ENCODE measurements around the gene DXO. TPM values are rescaled to one million over a fixed set of nuclear protein-coding genes. Genes with fewer than 3 reads are reported as not detected.

DXO gene
- total and polyA plus RNA-seq, 2 donors from 2014 or later, result 21.3 to 26.0 TPM

DNA sequence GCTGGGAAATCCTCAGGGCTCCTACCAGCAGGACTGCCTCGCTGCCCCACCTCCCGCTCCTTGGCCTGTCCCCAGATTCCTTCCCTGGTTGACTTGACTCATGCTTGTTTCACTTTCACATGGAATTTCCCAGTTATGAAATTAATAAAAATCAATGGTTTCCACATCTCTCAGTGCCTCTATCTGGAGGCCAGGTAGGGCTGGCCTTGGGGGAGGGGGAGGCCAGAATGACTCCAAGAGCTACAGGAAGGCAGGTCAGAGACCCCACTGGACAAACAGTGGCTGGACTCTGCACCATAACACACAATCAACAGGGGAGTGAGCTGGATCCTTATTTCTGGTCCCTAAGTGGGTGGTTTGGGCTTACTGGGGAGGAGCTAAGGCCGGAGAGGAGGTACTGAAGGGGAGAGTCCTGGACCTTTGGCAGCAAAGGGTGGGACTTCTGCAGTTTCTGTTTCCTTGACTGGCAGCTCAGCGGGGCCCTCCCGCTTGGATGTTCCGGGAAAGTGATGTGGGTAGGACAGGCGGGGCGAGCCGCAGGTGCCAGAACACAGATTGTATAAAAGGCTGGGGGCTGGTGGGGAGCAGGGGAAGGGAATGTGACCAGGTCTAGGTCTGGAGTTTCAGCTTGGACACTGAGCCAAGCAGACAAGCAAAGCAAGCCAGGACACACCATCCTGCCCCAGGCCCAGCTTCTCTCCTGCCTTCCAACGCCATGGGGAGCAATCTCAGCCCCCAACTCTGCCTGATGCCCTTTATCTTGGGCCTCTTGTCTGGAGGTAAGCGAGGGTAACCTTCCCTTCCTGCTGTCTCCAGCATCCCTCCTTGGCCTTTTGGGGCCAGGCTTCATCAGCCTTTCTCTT is 26.2 kb downstream of the DXO start, which contains the start of gene CFB:
TSS of gene CFB (plus strand) at position 589 of the 863 bp plus-strand sequence. CDS start at position 716, 127 bp downstream.
- DNase-seq (peak in 4 of 5 donors; percentile 10 to 94 (median 38)), FAIRE-seq (no peak)
- H3K27me3 ChIP-seq (ENCODE audit: control insufficient read depth, insufficient read depth, low read length), result no peaks in the 10 kb centered on the region
- H3K9ac ChIP-seq (ENCODE audit: low read length in 3 of 3), result peak within 1 kb of the TSS in 1 of 3 donors; percentile 53
- H3K9me3 ChIP-seq (ENCODE audit: control insufficient read depth in 2 of 3, insufficient read depth in 1 of 3, low read length in 3 of 3), result no peaks in the 10 kb centered on the region
- TF ChIP-seq, protein P1, sequence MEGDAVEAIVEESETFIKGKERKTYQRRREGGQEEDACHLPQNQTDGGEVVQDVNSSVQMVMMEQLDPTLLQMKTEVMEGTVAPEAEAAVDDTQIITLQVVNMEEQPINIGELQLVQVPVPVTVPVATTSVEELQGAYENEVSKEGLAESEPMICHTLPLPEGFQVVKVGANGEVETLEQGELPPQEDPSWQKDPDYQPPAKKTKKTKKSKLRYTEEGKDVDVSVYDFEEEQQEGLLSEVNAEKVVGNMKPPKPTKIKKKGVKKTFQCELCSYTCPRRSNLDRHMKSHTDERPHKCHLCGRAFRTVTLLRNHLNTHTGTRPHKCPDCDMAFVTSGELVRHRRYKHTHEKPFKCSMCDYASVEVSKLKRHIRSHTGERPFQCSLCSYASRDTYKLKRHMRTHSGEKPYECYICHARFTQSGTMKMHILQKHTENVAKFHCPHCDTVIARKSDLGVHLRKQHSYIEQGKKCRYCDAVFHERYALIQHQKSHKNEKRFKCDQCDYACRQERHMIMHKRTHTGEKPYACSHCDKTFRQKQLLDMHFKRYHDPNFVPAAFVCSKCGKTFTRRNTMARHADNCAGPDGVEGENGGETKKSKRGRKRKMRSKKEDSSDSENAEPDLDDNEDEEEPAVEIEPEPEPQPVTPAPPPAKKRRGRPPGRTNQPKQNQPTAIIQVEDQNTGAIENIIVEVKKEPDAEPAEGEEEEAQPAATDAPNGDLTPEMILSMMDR (IDR thresholded peaks at IDR 0.05; ENCODE audit: borderline replicate concordance, extremely low read depth, insufficient read depth), result no peak
- H3K4me1 ChIP-seq (ENCODE audit: control insufficient read depth in 2 of 3, insufficient read depth in 2 of 3, low read depth in 1 of 3, low read length in 3 of 3), result peaks cover 0 to 6% (median 0%) of the 10 kb centered on the region in 3 donors
- no peaks in the 10 kb centered on the region for H3K36me3 ChIP-seq (ENCODE audit: control insufficient read depth in 2 of 3, insufficient read depth in 3 of 3, low read length in 3 of 3)
- H3K4me3 ChIP-seq (ENCODE audit: low read length in 3 of 3), result peak within 1 kb of the TSS in 2 of 3 donors; percentile 29 to 47
- H3K27ac ChIP-seq (ENCODE audit: low read depth in 2 of 2, low read length in 2 of 2), result peak within 1 kb of the TSS; percentile 69 to 78
- intact Hi-C loops (cut with DNase I), result no loop called here

DNA sequence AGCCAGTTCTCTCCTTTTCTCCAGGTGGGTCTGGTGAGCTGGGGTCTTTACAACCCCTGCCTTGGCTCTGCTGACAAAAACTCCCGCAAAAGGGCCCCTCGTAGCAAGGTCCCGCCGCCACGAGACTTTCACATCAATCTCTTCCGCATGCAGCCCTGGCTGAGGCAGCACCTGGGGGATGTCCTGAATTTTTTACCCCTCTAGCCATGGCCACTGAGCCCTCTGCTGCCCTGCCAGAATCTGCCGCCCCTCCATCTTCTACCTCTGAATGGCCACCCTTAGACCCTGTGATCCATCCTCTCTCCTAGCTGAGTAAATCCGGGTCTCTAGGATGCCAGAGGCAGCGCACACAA is 26.8 kb downstream of the DXO start:
- TF ChIP-seq, protein P1 (IDR thresholded peaks at IDR 0.05; ENCODE audit: borderline replicate concordance, extremely low read depth, insufficient read depth), result no peak
- H3K27ac ChIP-seq (ENCODE audit: low read depth in 2 of 2, low read length in 2 of 2), result peak overlapping the region; percentile 69 to 78
- no peak for DNase-seq
- no peak for FAIRE-seq
- no peaks in the 10 kb centered on the region for H3K27me3 ChIP-seq (ENCODE audit: control insufficient read depth, insufficient read depth, low read length)
- H3K36me3 ChIP-seq (ENCODE audit: control insufficient read depth in 2 of 3, insufficient read depth in 3 of 3, low read length in 3 of 3), result no peaks in the 10 kb centered on the region
- no peaks in the 10 kb centered on the region for H3K9me3 ChIP-seq (ENCODE audit: control insufficient read depth in 2 of 3, insufficient read depth in 1 of 3, low read length in 3 of 3)
- peak overlapping the region in 1 of 3 donors; percentile 29 for H3K4me3 ChIP-seq (ENCODE audit: low read length in 3 of 3)
- H3K4me1 ChIP-seq (ENCODE audit: control insufficient read depth in 2 of 3, insufficient read depth in 2 of 3, low read depth in 1 of 3, low read length in 3 of 3), result peaks cover 0 to 6% (median 0%) of the 10 kb centered on the region in 3 donors
- peak overlapping the region in 1 of 3 donors; percentile 23 for H3K9ac ChIP-seq (ENCODE audit: low read length in 3 of 3)
- intact Hi-C loops (cut with DNase I), result no loop called here

DNA sequence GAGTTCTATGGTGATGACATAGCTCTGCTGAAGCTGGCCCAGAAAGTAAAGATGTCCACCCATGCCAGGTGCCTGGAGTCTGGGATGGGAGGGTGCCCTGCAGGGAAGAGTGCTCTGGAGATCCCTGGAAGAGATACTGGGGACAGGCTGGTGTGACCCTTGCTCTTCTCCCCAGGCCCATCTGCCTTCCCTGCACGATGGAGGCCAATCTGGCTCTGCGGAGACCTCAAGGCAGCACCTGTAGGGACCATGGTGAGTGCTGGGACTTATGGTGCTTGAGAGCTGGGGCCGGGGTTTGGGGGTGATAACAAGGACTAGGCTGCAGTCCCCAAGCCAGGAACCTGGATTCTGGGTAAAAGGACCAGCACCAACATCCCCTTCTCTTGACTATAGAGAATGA is 28.2 kb downstream of the DXO start:
- Histone ChIP-seq H3K9ac (ENCODE audit: low read length in 3 of 3) (no peak overlapping the region), H3K27me3 (ENCODE audit: control insufficient read depth, insufficient read depth, low read length) (no peaks in the 10 kb centered on the region), H3K9me3 (ENCODE audit: control insufficient read depth in 2 of 3, insufficient read depth in 1 of 3, low read length in 3 of 3) (no peaks in the 10 kb centered on the region), H3K36me3 (ENCODE audit: control insufficient read depth in 2 of 3, insufficient read depth in 3 of 3, low read length in 3 of 3) (no peaks in the 10 kb centered on the region), H3K27ac (ENCODE audit: low read depth in 2 of 2, low read length in 2 of 2) (no peak overlapping the region), H3K4me1 (ENCODE audit: control insufficient read depth in 2 of 3, insufficient read depth in 2 of 3, low read depth in 1 of 3, low read length in 3 of 3) (peaks cover 0 to 6% (median 0%) of the 10 kb centered on the region in 3 donors), H3K4me3 (ENCODE audit: low read length in 3 of 3) (no peak overlapping the region)
- TF ChIP-seq, protein P1 (IDR thresholded peaks at IDR 0.05; ENCODE audit: borderline replicate concordance, extremely low read depth, insufficient read depth), result no peak
- FAIRE-seq (no peak), DNase-seq (no peak)
- intact Hi-C loops (cut with DNase I), result no loop called here
